ENCODE data around the gene POLR2F. TPM values are rescaled to one million over a fixed set of nuclear protein-coding genes. Genes with fewer than 3 reads are reported as not detected.
A peak's percentile ranks its signal among the peaks of the same experiment; 100 is the strongest.

POLR2F gene
- total RNA-seq, 1 donor from 2014 or later, result 63.0 TPM

GRCh38 chr22:38005943-38006342, 52.4 kb downstream of the POLR2F start:
- DNase-seq (ENCODE audit: low spot score), result no peak
- Mint-ChIP-seq H3K36me3 (ENCODE audit: low read depth) (no peaks in the 10 kb centered on the region), H3K4me3 (ENCODE audit: unreplicated experiment) (no peak overlapping the region), H3K27me3 (ENCODE audit: low read depth) (peaks cover 2% of the 10 kb centered on the region), H3K27ac (ENCODE audit: unreplicated experiment) (no peak overlapping the region), H3K4me1 (ENCODE audit: low read depth) (no peaks in the 10 kb centered on the region), H3K9me3 (ENCODE audit: low read depth) (no peaks in the 10 kb centered on the region)
- no peak for TF ChIP-seq CTCF (IDR thresholded peaks at IDR 0.05)

GRCh38 chr22:38006906-38007305, 53.4 kb downstream of the POLR2F start:
- no peak for DNase-seq (ENCODE audit: low spot score)
- no peaks in the 10 kb centered on the region for H3K4me1 Mint-ChIP-seq (ENCODE audit: low read depth)
- H3K27me3 Mint-ChIP-seq (ENCODE audit: low read depth), result peaks cover 2% of the 10 kb centered on the region
- H3K4me3 Mint-ChIP-seq (ENCODE audit: unreplicated experiment), result no peak overlapping the region
- H3K27ac Mint-ChIP-seq (ENCODE audit: unreplicated experiment), result no peak overlapping the region
- H3K9me3 Mint-ChIP-seq (ENCODE audit: low read depth), result no peaks in the 10 kb centered on the region
- no peaks in the 10 kb centered on the region for H3K36me3 Mint-ChIP-seq (ENCODE audit: low read depth)
- TF ChIP-seq CTCF (IDR thresholded peaks at IDR 0.05), result no peak

GRCh38 chr22:38007330-38007902, 53.9 kb downstream of the POLR2F start:
- H3K4me1 Mint-ChIP-seq (ENCODE audit: low read depth), result peaks cover under 1% of the 10 kb centered on the region
- H3K36me3 Mint-ChIP-seq (ENCODE audit: low read depth), result no peaks in the 10 kb centered on the region
- TF ChIP-seq CTCF (IDR thresholded peaks at IDR 0.05), result no peak
- peaks cover 2% of the 10 kb centered on the region for H3K27me3 Mint-ChIP-seq (ENCODE audit: low read depth)
- no peak overlapping the region for H3K4me3 Mint-ChIP-seq (ENCODE audit: unreplicated experiment)
- no peaks in the 10 kb centered on the region for H3K9me3 Mint-ChIP-seq (ENCODE audit: low read depth)
- DNase-seq (ENCODE audit: low spot score), result no peak
- H3K27ac Mint-ChIP-seq (ENCODE audit: unreplicated experiment), result no peak overlapping the region

GRCh38 chr22:38009000-38009806, 55.7 kb downstream of the POLR2F start:
- Mint-ChIP-seq H3K9me3 (ENCODE audit: low read depth) (no peaks in the 10 kb centered on the region), H3K27ac (ENCODE audit: unreplicated experiment) (no peak overlapping the region), H3K4me1 (ENCODE audit: low read depth) (peaks cover 8% of the 10 kb centered on the region), H3K27me3 (ENCODE audit: low read depth) (peaks cover 4% of the 10 kb centered on the region), H3K4me3 (ENCODE audit: unreplicated experiment) (no peak overlapping the region), H3K36me3 (ENCODE audit: low read depth) (no peaks in the 10 kb centered on the region)
- DNase-seq (ENCODE audit: low spot score), result no peak
- no peak for TF ChIP-seq CTCF (IDR thresholded peaks at IDR 0.05)

GRCh38 chr22:38012604-38013072, 59.1 kb downstream of the POLR2F start:
- no peak for TF ChIP-seq CTCF (IDR thresholded peaks at IDR 0.05)
- Mint-ChIP-seq H3K36me3 (ENCODE audit: low read depth) (no peaks in the 10 kb centered on the region), H3K27me3 (ENCODE audit: low read depth) (peaks cover 4% of the 10 kb centered on the region), H3K9me3 (ENCODE audit: low read depth) (no peaks in the 10 kb centered on the region), H3K27ac (ENCODE audit: unreplicated experiment) (peak overlapping the region; percentile 3), H3K4me1 (ENCODE audit: low read depth) (peaks cover 13% of the 10 kb centered on the region), H3K4me3 (ENCODE audit: unreplicated experiment) (no peak overlapping the region)
- no peak for DNase-seq (ENCODE audit: low spot score)

Data from chondrocyte (in vitro differentiated cells).